IMR-90 (cell line): ENCODE data around the gene PPL. TPM values are rescaled to one million over a fixed set of nuclear protein-coding genes. Genes with fewer than 3 reads are reported as not detected.

Experiments
- ATAC-seq: fragments of 200-7000 bp; cut with Tn5 transposase; 2 replicates; pipeline ENCODE4 v1.9.1; 2020; ENCODE audit warnings: low read depth, mild to moderate bottlenecking, moderate library complexity
- BruUV-seq: library from RNA; stranded (reverse); fragments of 400-500 nt; replicated peaks from 2 replicates; lab custom pipeline; 2021; lab: Mats Ljungman, UMichigan
- CTCF ChIA-PET: fragments of 300-600 bp; formaldehyde crosslinking; extraction: SDS; loops from one replicate; lab custom pipeline; 2021; ENCODE audit warnings: antibody characterized with exemption; lab: Yijun Ruan, JAX
- POLR2A ChIA-PET: fragments of 300-600 bp; sonication (Branson Sonifier 250); formaldehyde crosslinking; loops from one replicate; lab custom pipeline; 2022; ENCODE audit warnings: antibody characterized with exemption; ENCODE audit not compliant: unreplicated experiment; lab: Charles Lee
- DNase-seq: peaks from one replicate; pipeline ENCODE4 v3.0.0; 2013
- H2AFZ ChIP-seq: replicated peaks from 2 replicates; pipeline ENCODE3; 2013; ENCODE audit warnings: low read length, mild to moderate bottlenecking; ENCODE audit not compliant: poor library complexity
- H2AK5ac ChIP-seq: 2 replicates; pipeline ENCODE4 v1.6.1; 2013; ENCODE audit warnings: low read depth, low read length, inconsistent platforms
- H2AK9ac ChIP-seq: replicated peaks from 2 replicates; pipeline ENCODE3; 2013; ENCODE audit warnings: mild to moderate bottlenecking, low read depth, low read length, moderate library complexity; ENCODE audit not compliant: poor library complexity
- H2BK120ac ChIP-seq: 2 replicates; pipeline ENCODE4 v1.6.1; 2013; ENCODE audit warnings: low read depth, low read length, inconsistent platforms
- H2BK15ac ChIP-seq: 3 replicates; pipeline ENCODE4 v1.6.1; 2013; ENCODE audit warnings: low read depth, low read length, inconsistent platforms
- H2BK20ac ChIP-seq: 2 replicates; pipeline ENCODE4 v1.6.1; 2013; ENCODE audit warnings: low read depth, mild to moderate bottlenecking, inconsistent platforms, low read length, moderate library complexity
- H2BK5ac ChIP-seq: 2 replicates; pipeline ENCODE4 v1.6.1; 2013; ENCODE audit warnings: mild to moderate bottlenecking, low read depth, low read length, inconsistent platforms; ENCODE audit not compliant: poor library complexity, severe bottlenecking
- H3K14ac ChIP-seq: replicated peaks from 2 replicates; pipeline ENCODE4 v1.6.1; 2013; ENCODE audit warnings: low read depth, low read length, inconsistent platforms
- H3K18ac ChIP-seq: 2 replicates; pipeline ENCODE4 v1.6.1; 2013; ENCODE audit warnings: low read depth, low read length, control low read depth
- H3K23ac ChIP-seq: 2 replicates; pipeline ENCODE4 v1.6.1; 2013; ENCODE audit warnings: low read depth, low read length, inconsistent platforms
- H3K27ac ChIP-seq: 2 replicates; pipeline ENCODE4 v1.5.1; 2013; ENCODE audit warnings: mild to moderate bottlenecking, control low read depth, low read length; ENCODE audit not compliant: insufficient read depth
- H3K27me3 ChIP-seq: 2 replicates; pipeline ENCODE4 v1.6.1; 2013; ENCODE audit warnings: low read length; ENCODE audit not compliant: control insufficient read depth, insufficient read depth
- H3K36me3 ChIP-seq: 2 replicates; pipeline ENCODE4 v1.6.1; 2013; ENCODE audit warnings: low read length, mixed read lengths; ENCODE audit not compliant: control insufficient read depth, insufficient read depth
- H3K4ac ChIP-seq: 2 replicates; pipeline ENCODE4 v1.6.1; 2013; ENCODE audit warnings: low read depth, low read length, inconsistent platforms
- H3K4me1 ChIP-seq: 2 replicates; pipeline ENCODE4 v1.6.1; 2013; ENCODE audit warnings: low read length, mixed read lengths; ENCODE audit not compliant: control insufficient read depth, insufficient read depth
- H3K4me2 ChIP-seq: 2 replicates; pipeline ENCODE4 v1.6.1; 2013; ENCODE audit warnings: low read depth, mild to moderate bottlenecking, control low read depth, low read length, moderate library complexity
- H3K4me3 ChIP-seq: 2 replicates; pipeline ENCODE4 v1.5.1; 2013; ENCODE audit warnings: low read depth, mild to moderate bottlenecking, control low read depth, low read length, moderate library complexity; ENCODE audit not compliant: insufficient read depth
- H3K56ac ChIP-seq: 2 replicates; pipeline ENCODE4 v1.6.1; 2013; ENCODE audit warnings: low read length, inconsistent platforms; ENCODE audit not compliant: insufficient read depth; ENCODE audit errors: extremely low read depth
- H3K79me1 ChIP-seq, 2 experiments: 2 replicates each; pipeline ENCODE4 v1.6.1; 2013; ENCODE audit warnings: low read length in 2 of 2, inconsistent platforms in 1 of 2, low read depth in 1 of 2
- H3K9ac ChIP-seq: 2 replicates; pipeline ENCODE4 v1.6.1; 2013; ENCODE audit warnings: low read depth, low read length, control low read depth
- H3K9me1 ChIP-seq: 2 replicates; pipeline ENCODE4 v1.6.1; 2013; ENCODE audit warnings: low read length, inconsistent platforms; ENCODE audit not compliant: insufficient read depth
- H3K9me3 ChIP-seq: 2 replicates; pipeline ENCODE4 v1.6.1; 2013; ENCODE audit warnings: low read length; ENCODE audit not compliant: control insufficient read depth, insufficient read depth
- H4K20me1 ChIP-seq: 2 replicates; pipeline ENCODE4 v1.6.1; 2013; ENCODE audit warnings: low read length, inconsistent platforms; ENCODE audit not compliant: insufficient read depth
- H4K5ac ChIP-seq: 2 replicates; pipeline ENCODE4 v1.6.1; 2013; ENCODE audit warnings: mild to moderate bottlenecking, low read depth, low read length, control low read depth
- H4K8ac ChIP-seq, 2 experiments: 2 replicates each; pipeline ENCODE4 v1.6.1; 2013; ENCODE audit warnings: low read depth in 2 of 2, low read length in 2 of 2, control low read depth in 1 of 2, inconsistent platforms in 1 of 2
- H4K91ac ChIP-seq: 2 replicates; pipeline ENCODE4 v1.6.1; 2013; ENCODE audit warnings: low read depth, low read length, inconsistent platforms; ENCODE audit not compliant: insufficient read depth
- BHLHE40 ChIP-seq: fragments of 150-350 bp; IDR thresholded peaks from 2 replicates; pipeline ENCODE4 v1.6.1; 2016; ENCODE audit warnings: mild to moderate bottlenecking, low read depth, low read length
- CHD1 ChIP-seq: IDR thresholded peaks from 2 replicates; pipeline ENCODE4 v1.6.1; 2012; ENCODE audit warnings: low read depth, low read length, improper control_type of control experiment
- FOS ChIP-seq: fragments of 150-350 bp; IDR thresholded peaks from 2 replicates; pipeline ENCODE4 v1.6.1; 2016; ENCODE audit warnings: low read depth, low read length
- MAFK ChIP-seq: IDR thresholded peaks from 2 replicates; pipeline ENCODE4 v1.6.1; 2012; ENCODE audit warnings: low read depth, low read length, improper control_type of control experiment
- NFE2L2 ChIP-seq: fragments of 150-350 bp; IDR thresholded peaks from 2 replicates; pipeline ENCODE4 v1.6.1; 2016; ENCODE audit warnings: low read depth, mild to moderate bottlenecking, low read length
- RFX5 ChIP-seq: IDR thresholded peaks from 2 replicates; pipeline ENCODE4 v1.8.0; 2012; ENCODE audit warnings: low read depth, mild to moderate bottlenecking, low read length, moderate library complexity
- SMC3 ChIP-seq: fragments of 150-350 bp; IDR thresholded peaks from 2 replicates; pipeline ENCODE4 v1.6.1; 2016; ENCODE audit warnings: low read depth, mild to moderate bottlenecking, antibody characterized with exemption, low read length, moderate library complexity
- WGBS, 2 experiments: methylation state at CpG; one replicate each; pipeline versions ENCODE4 v1.1.5 to v1.1.7; 2013; ENCODE audit warnings: missing lambda C conversion rate in 2 of 2; ENCODE audit not compliant: insufficient read length in 1 of 2; ENCODE audit errors: extremely low coverage in 2 of 2; 5-methylcytosine and 5-hydroxymethylcytosine counted together
- dilution Hi-C: fragments of 300-500 bp; cut with HindIII; formaldehyde crosslinking; loops from one replicate; pipeline ENCODE4 v1.14.3; 2018; ENCODE audit warnings: low sequenced_read_pairs; ENCODE audit not compliant: unreplicated experiment
- in situ Hi-C: fragments of 300-500 bp; cut with MboI; formaldehyde crosslinking; loops from 3 replicates; pipeline ENCODE4 v1.14.3; 2019; ENCODE audit warnings: low sequenced_read_pairs, inconsistent platforms, mixed read lengths
- intact Hi-C: fragments of 100-400 bp; cut with micrococcal nuclease; formaldehyde crosslinking; loops from 2 replicates; pipeline ENCODE4 v1.10.0; 2022
- polyA plus RNA-seq, 3 experiments: library from polyadenylated mRNA; depleted of rRNA; stranded (reverse); fragments of >200 nt; gene quantifications; 2 replicates each; pipeline ENCODE4 v1.2.3, GENCODE V29; 2012; ENCODE audit warnings: low replicate concordance in 1 of 3
- total RNA-seq: library from RNA; depleted of rRNA; stranded (reverse); fragments of >200 nt; gene quantifications from 2 replicates; pipeline ENCODE4 v1.2.3, GENCODE V29; 2012
- TF ChIP-seq, protein P1 (sequence below): fragments of 150-350 bp; IDR thresholded peaks from 2 replicates; pipeline ENCODE4 v1.6.1; 2016; ENCODE audit warnings: low read depth, mild to moderate bottlenecking, low read length, moderate library complexity, borderline replicate concordance

Gene PPL
- total and polyA plus RNA-seq, 2 of the 4 experiments (the other 2 are of a cell fraction), result 0.34 to 0.36 TPM

DNA sequence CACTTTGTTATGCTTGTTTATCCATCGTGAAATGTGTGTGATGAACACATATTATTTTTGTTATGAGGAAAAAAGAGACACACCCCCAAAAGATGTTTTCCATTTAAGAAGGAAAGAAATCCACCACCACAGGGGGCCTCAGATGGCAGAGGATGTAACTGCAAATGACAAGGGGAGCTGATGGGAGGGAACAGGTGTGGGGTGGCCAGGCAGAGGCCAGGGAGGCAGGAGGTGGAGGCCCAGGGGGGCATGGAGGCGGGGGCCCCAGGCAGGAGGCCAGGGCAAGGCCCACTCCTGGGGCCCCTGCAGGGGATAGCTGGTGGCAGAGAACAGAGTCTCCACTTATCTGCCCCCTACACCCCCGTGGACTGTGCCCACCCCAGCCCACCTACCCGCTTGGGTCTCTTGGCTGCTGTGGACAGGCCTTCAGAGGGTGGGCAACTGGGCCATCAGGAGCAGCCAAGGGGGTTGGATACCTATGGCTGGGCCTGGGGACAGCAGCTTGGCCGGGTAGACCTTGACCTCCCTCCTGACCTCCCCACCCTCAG lies 28.0 kb downstream of the PPL start:
- no peak overlapping the region for H2AFZ ChIP-seq

More for the DNA sequence above, 28.0 kb downstream of the PPL start:
- in situ Hi-C loops, result no loop called here
- Histone ChIP-seq H3K9me1 (no peaks in the 10 kb centered on the region), H3K27ac (no peak overlapping the region), H3K4me2 (no peak overlapping the region), H2AK5ac (no peak overlapping the region), H3K23ac (no peak overlapping the region), H3K79me1 (no peaks in the 10 kb centered on the region), H3K4me3 (no peak overlapping the region), H4K8ac (no peak overlapping the region), H4K20me1 (no peaks in the 10 kb centered on the region), H3K9me3 (no peaks in the 10 kb centered on the region), H3K18ac (no peak overlapping the region), H4K5ac (no peak overlapping the region), H3K4me1 (no peaks in the 10 kb centered on the region), H2AK9ac (no peak overlapping the region), H3K36me3 (no peaks in the 10 kb centered on the region), H2BK15ac (no peak overlapping the region), H2BK20ac (no peak overlapping the region), H3K9ac (no peak overlapping the region), H3K56ac (no peak overlapping the region), H4K91ac (no peak overlapping the region), H3K4ac (no peak overlapping the region), H2BK5ac (no peak overlapping the region), H2BK120ac (no peak overlapping the region), H3K27me3 (peaks cover 13% of the 10 kb centered on the region), H3K14ac (no peak overlapping the region)
- no TSS peak for BruUV-seq
- intact Hi-C loops, result no loop called here
- dilution Hi-C loops, result no loop called here
- TF ChIP-seq NFE2L2 (no peak), BHLHE40 (no peak), FOS (no peak), MAFK (no peak), CHD1 (no peak), RFX5 (no peak), SMC3 (no peak)
- TF ChIP-seq, protein P1, sequence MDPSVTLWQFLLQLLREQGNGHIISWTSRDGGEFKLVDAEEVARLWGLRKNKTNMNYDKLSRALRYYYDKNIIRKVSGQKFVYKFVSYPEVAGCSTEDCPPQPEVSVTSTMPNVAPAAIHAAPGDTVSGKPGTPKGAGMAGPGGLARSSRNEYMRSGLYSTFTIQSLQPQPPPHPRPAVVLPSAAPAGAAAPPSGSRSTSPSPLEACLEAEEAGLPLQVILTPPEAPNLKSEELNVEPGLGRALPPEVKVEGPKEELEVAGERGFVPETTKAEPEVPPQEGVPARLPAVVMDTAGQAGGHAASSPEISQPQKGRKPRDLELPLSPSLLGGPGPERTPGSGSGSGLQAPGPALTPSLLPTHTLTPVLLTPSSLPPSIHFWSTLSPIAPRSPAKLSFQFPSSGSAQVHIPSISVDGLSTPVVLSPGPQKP, result no peak
- ATAC-seq, result no peak
- WGBS, 2 experiments, result 83% methylated on average over 2 of the region's 5 CpGs; no CpG with 5 or more reads in 1 of the 2 experiments
- POLR2A ChIA-PET, result no interaction called here
- DNase-seq, result no peak
- CTCF ChIA-PET, result no interaction called here
